Measurements from ENCODE around the gene OR52E1. TPM values are rescaled to one million over a fixed set of nuclear protein-coding genes. Genes with fewer than 3 reads are reported as not detected.

The OR52E1 gene
- total and polyA plus RNA-seq, 2 of the 8 experiments (the other 6 are each of a cell fraction or from before 2014, with no cell fraction given), result not detected

- no peak overlapping the region for H2BK12ac ChIP-seq (ENCODE audit: low read depth, low read length)
- 100% methylated on average over 2 of the region's 2 CpGs; no CpG with 5 or more reads in 1 of the 2 experiments for WGBS, 2 experiments (ENCODE audit: extremely low coverage in 1 of 2, insufficient coverage in 1 of 2, insufficient read length in 1 of 2, insufficient replicate concordance in 2 of 2, low coverage in 1 of 2, low lambda C conversion rate in 2 of 2, missing lambda C conversion rate in 1 of 2)
Measured at GRCh38 chr11:5021996-5022395, 47.4 kb upstream of the OR52E1 start.

More at GRCh38 chr11:5021996-5022395, 47.4 kb upstream of the OR52E1 start:
- H3K27me3 ChIP-seq (replicated peaks in 1 of 4; ENCODE audit: control insufficient read depth in 3 of 4, extremely low read depth in 1 of 4, insufficient read depth in 3 of 4, low read length in 3 of 4), result no peaks in the 10 kb centered on the region
- H2BK5ac ChIP-seq (ENCODE audit: low read depth, low read length), result no peak overlapping the region
- H3K23ac ChIP-seq (ENCODE audit: insufficient read length), result no peak overlapping the region
- no peak for FAIRE-seq
- no peak overlapping the region for H4K5ac ChIP-seq (ENCODE audit: insufficient read length, low read depth, low read length)
- H3K23me2 ChIP-seq (ENCODE audit: low read depth, low read length), result no peaks in the 10 kb centered on the region
- H3K27ac ChIP-seq (ENCODE audit: low read depth, low read length), result no peak overlapping the region
- H4K20me1 ChIP-seq (replicated peaks in 1 of 2; ENCODE audit: control insufficient read depth in 1 of 2, insufficient read depth in 2 of 2, low read length in 2 of 2), result no peaks in the 10 kb centered on the region
- DNase-seq (ENCODE audit: low read depth in 1 of 2, low spot score in 2 of 2), result no peak
- no peak overlapping the region for H2AK5ac ChIP-seq (ENCODE audit: low read depth, low read length)
- H2BK120ac ChIP-seq (replicated peaks; ENCODE audit: low read depth, low read length), result no peak overlapping the region
- H3K4me1 ChIP-seq (replicated peaks in 1 of 4; ENCODE audit: control insufficient read depth in 3 of 4, insufficient read depth in 4 of 4, low read length in 3 of 4), result no peaks in the 10 kb centered on the region
- H3K9me3 ChIP-seq (ENCODE audit: insufficient read depth in 2 of 2, low read depth in 1 of 2, low read length in 1 of 2), result peaks cover 0 to 2% of the 10 kb centered on the region in 2 experiments; a peak in 1 of 4 replicates
- ChIA-PET POLR2A (ENCODE audit: partially characterized antibody) (no interaction called here), CTCF (ENCODE audit: partially characterized antibody) (interaction anchor here (2.1 kb wide), 1 partner anchor 385 kb away, joined by 6 read pairs; the partner anchor contains the start of gene OR51D1)
- H2BK15ac ChIP-seq (ENCODE audit: low read length), result no peak overlapping the region
- H3K9ac ChIP-seq (replicated peaks in 1 of 4; ENCODE audit: extremely low read depth in 1 of 4, low read depth in 3 of 4, low read length in 3 of 4), result no peak overlapping the region
- no peak overlapping the region for H4K8ac ChIP-seq (ENCODE audit: extremely low read depth, insufficient read depth, low read length)
- H3K14ac ChIP-seq (ENCODE audit: insufficient read length), result no peak overlapping the region
- no peak overlapping the region for H2BK20ac ChIP-seq (ENCODE audit: low read length)
- H3K79me1 ChIP-seq (ENCODE audit: low read depth, low read length), result no peaks in the 10 kb centered on the region
- H3K36me3 ChIP-seq (ENCODE audit: control insufficient read depth in 2 of 4, insufficient read depth in 4 of 4, low read length in 3 of 4), result no peaks in the 10 kb centered on the region
- no peak overlapping the region for H2AFZ ChIP-seq (ENCODE audit: low read length)
- no peak overlapping the region for H3K4ac ChIP-seq (replicated peaks; ENCODE audit: insufficient read length, low read depth, low read length)
- H3K18ac ChIP-seq (ENCODE audit: extremely low read depth, low read length), result no peak overlapping the region
- no peak overlapping the region for H3K4me3 ChIP-seq (ENCODE audit: extremely low read depth in 1 of 4, insufficient read depth in 2 of 4, low read depth in 3 of 4, low read length in 4 of 4)
- H3K56ac ChIP-seq (replicated peaks; ENCODE audit: insufficient read length, low read depth, low read length), result no peak overlapping the region
- H3K4me2 ChIP-seq (ENCODE audit: insufficient read depth in 1 of 2, low read depth in 2 of 2, low read length in 2 of 2), result no peak overlapping the region
- no peaks in the 10 kb centered on the region for H3K79me2 ChIP-seq (ENCODE audit: control insufficient read depth in 1 of 2, insufficient read depth in 2 of 2, low read length in 2 of 2)
- H4K91ac ChIP-seq (replicated peaks; ENCODE audit: insufficient read length, low read length), result no peak overlapping the region
- TF ChIP-seq CTCF (IDR thresholded peaks at IDR 0.05; ENCODE audit: control extremely low read depth in 1 of 3, insufficient read depth in 1 of 3, low read depth in 1 of 3, low read length in 3 of 3) (no peak), EP300 (IDR thresholded peaks at IDR 0.05; ENCODE audit: borderline replicate concordance in 1 of 2, low read depth in 2 of 2, low read length in 2 of 2) (no peak), SAP30 (IDR thresholded peaks at IDR 0.05; ENCODE audit: insufficient read depth, insufficient replicate concordance, low read length) (no peak), SIX5 (IDR thresholded peaks at IDR 0.05; ENCODE audit: low read depth, low read length) (no peak), JUN (IDR thresholded peaks at IDR 0.05; ENCODE audit: low read depth, low read length) (no peak), KDM5A (IDR thresholded peaks at IDR 0.05; ENCODE audit: low read length) (no peak), PHF8 (conservative IDR thresholded peaks at IDR 0.05; ENCODE audit: low read depth, low read length) (no peak), SUZ12 (IDR thresholded peaks at IDR 0.05; ENCODE audit: low read length) (no peak), TBP (IDR thresholded peaks at IDR 0.05; ENCODE audit: low read depth, low read length) (no peak), NANOG (IDR thresholded peaks at IDR 0.05; ENCODE audit: insufficient read depth, low read depth, low read length, poor library complexity, severe bottlenecking) (no peak)
